ENCODE results near the gene AFF3. TPM values are rescaled to one million over a fixed set of nuclear protein-coding genes. Genes with fewer than 3 reads are reported as not detected.

AFF3 gene
- total and polyA plus RNA-seq, 4 donors: 4.2 to 90.9 (median 14.6) TPM

DNA sequence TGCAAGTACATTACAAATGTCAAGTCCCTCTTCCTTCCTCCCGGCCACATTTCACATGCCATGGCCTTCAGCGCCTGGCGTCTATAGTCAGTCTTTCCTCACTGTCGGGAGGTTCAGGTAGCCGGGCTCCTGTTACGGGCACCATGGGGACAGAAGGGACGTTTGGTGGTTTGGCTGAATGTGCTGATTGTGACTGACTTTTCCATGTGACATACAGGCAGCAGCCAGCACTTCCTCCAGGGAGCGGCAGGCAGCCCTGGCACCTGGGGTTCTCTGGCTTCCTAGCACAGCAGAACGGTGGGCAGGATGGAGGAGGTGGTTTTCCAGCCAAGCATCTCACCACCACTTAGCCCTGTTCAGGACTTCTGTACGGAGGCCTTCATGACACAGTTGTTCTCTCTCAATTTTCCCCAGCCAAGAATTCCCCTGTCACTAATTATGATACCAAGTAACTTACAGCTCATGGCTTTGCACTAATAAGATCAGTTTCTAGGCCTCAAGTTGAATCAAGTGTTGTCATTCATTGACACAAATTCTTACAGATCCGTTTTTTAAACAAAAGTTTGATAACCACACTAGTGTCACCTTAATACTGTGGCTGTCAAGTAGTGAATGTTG is 568.6 kb downstream of the AFF3 start:
- H3K27me3 ChIP-seq (ENCODE audit: control insufficient read depth in 3 of 3, insufficient read depth in 3 of 3, low read length in 2 of 3): no peaks in the 10 kb centered on the region
- no peak overlapping the region for H3K27ac ChIP-seq (ENCODE audit: low read depth in 1 of 2, low read length in 1 of 2)
- DNase-seq (no peak), ATAC-seq (ENCODE audit: insufficient read depth, low FRiP score) (no peak)
- no peak overlapping the region for H3K9ac ChIP-seq (ENCODE audit: insufficient read depth in 1 of 2, low read length in 2 of 2)
- H3K9me3 ChIP-seq (ENCODE audit: control insufficient read depth in 4 of 4, insufficient read depth in 3 of 4, low read length in 3 of 4): no peaks in the 10 kb centered on the region
- H3K36me3 ChIP-seq (ENCODE audit: control insufficient read depth in 4 of 4, insufficient read depth in 4 of 4, low read length in 4 of 4): peaks cover 0 to 13% (median 8%) of the 10 kb centered on the region in 4 donors
- no peaks in the 10 kb centered on the region for H3K4me1 ChIP-seq (ENCODE audit: control insufficient read depth in 5 of 5, insufficient read depth in 5 of 5, low read length in 5 of 5)
- TF ChIP-seq, protein P1, sequence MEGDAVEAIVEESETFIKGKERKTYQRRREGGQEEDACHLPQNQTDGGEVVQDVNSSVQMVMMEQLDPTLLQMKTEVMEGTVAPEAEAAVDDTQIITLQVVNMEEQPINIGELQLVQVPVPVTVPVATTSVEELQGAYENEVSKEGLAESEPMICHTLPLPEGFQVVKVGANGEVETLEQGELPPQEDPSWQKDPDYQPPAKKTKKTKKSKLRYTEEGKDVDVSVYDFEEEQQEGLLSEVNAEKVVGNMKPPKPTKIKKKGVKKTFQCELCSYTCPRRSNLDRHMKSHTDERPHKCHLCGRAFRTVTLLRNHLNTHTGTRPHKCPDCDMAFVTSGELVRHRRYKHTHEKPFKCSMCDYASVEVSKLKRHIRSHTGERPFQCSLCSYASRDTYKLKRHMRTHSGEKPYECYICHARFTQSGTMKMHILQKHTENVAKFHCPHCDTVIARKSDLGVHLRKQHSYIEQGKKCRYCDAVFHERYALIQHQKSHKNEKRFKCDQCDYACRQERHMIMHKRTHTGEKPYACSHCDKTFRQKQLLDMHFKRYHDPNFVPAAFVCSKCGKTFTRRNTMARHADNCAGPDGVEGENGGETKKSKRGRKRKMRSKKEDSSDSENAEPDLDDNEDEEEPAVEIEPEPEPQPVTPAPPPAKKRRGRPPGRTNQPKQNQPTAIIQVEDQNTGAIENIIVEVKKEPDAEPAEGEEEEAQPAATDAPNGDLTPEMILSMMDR (IDR thresholded peaks at IDR 0.05; ENCODE audit: control extremely low read depth, extremely low read depth): no peak
- no peak overlapping the region for H3K4me3 ChIP-seq
- 86 to 87% methylated on average over 11 of the region's 11 CpGs for WGBS, 2 donors

DNA sequence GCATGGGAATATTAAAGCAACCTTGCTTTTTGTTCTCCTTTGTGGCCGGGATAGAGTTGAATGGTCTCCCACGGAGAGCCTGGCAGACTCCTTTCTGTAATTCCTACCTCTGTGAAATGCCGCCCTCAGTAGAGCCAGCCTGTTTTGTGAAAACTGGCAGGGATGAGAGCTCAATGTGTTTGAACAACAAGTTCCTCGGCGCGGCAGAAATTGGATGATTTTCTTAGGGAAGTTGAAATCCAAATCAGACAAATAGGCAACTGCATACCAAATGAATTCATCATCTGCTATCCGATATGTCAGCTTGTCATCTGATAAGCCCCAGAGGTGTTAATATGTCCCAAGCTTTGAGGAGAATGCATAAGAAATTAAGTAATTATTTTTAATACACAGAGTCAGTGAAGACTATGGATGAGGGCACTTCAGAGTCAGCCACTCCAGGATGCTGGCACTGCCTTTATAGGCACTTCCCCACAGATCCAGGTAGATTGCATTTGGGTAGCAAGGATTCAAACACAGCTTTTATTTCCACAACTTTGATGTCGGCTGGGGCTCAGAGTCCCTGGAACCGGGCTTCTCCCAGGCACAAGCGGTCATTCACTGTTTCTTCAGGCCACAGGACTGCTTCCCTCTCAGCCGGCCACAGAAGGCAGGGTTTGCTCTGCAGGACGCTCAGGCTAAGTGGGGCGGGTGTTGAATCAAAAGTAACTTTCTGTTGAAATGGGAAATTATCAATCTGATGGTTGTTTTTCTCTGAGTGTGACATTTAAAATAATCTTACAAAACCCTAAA is 569.8 kb downstream of the AFF3 start:
- Histone ChIP-seq H3K9ac (ENCODE audit: insufficient read depth in 1 of 2, low read length in 2 of 2) (no peak overlapping the region), H3K36me3 (ENCODE audit: control insufficient read depth in 4 of 4, insufficient read depth in 4 of 4, low read length in 4 of 4) (peaks cover 0 to 12% (median 5%) of the 10 kb centered on the region in 4 donors), H3K9me3 (ENCODE audit: control insufficient read depth in 4 of 4, insufficient read depth in 3 of 4, low read length in 3 of 4) (no peaks in the 10 kb centered on the region), H3K27ac (ENCODE audit: low read depth in 1 of 2, low read length in 1 of 2) (no peak overlapping the region), H3K4me1 (ENCODE audit: control insufficient read depth in 5 of 5, insufficient read depth in 5 of 5, low read length in 5 of 5) (no peaks in the 10 kb centered on the region), H3K27me3 (ENCODE audit: control insufficient read depth in 3 of 3, insufficient read depth in 3 of 3, low read length in 2 of 3) (no peaks in the 10 kb centered on the region), H3K4me3 (no peak overlapping the region)
- DNase-seq (no peak), ATAC-seq (ENCODE audit: insufficient read depth, low FRiP score) (no peak)
- 85 to 86% methylated on average over 13 of the region's 13 CpGs for WGBS, 2 donors
- TF ChIP-seq, protein P1 (IDR thresholded peaks at IDR 0.05; ENCODE audit: control extremely low read depth, extremely low read depth): no peak

DNA sequence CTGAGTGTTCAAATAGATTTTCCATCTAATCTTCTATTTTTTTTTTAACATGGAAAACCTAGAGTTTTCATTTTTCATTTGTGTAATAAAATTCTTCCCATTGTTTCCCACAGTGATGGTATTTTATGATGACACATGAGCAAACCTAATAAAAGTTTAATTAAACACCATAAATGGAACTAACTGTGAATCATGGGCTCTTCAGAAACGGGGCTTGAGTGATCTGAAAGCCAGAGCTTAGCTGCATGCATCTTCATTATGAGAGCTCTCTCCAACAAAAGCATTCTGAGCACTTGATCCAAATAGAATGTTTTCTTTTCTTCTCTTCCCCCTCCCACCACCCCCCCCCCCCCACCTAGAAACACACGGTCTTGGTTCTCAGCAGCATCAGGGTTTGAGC is 570.4 kb downstream of the AFF3 start:
- Histone ChIP-seq H3K9ac (ENCODE audit: insufficient read depth in 1 of 2, low read length in 2 of 2) (no peak overlapping the region), H3K27ac (ENCODE audit: low read depth in 1 of 2, low read length in 1 of 2) (no peak overlapping the region), H3K36me3 (ENCODE audit: control insufficient read depth in 4 of 4, insufficient read depth in 4 of 4, low read length in 4 of 4) (peaks cover 0 to 17% (median 6%) of the 10 kb centered on the region in 4 donors), H3K4me1 (ENCODE audit: control insufficient read depth in 5 of 5, insufficient read depth in 5 of 5, low read length in 5 of 5) (no peaks in the 10 kb centered on the region), H3K4me3 (no peak overlapping the region), H3K27me3 (ENCODE audit: control insufficient read depth in 3 of 3, insufficient read depth in 3 of 3, low read length in 2 of 3) (no peaks in the 10 kb centered on the region), H3K9me3 (ENCODE audit: control insufficient read depth in 4 of 4, insufficient read depth in 3 of 4, low read length in 3 of 4) (no peaks in the 10 kb centered on the region)
- no peak for DNase-seq
- WGBS, 2 donors: 62 to 79% methylated on average over 2 of the region's 2 CpGs
- ATAC-seq (ENCODE audit: insufficient read depth, low FRiP score): no peak
- TF ChIP-seq, protein P1 (IDR thresholded peaks at IDR 0.05; ENCODE audit: control extremely low read depth, extremely low read depth): no peak

Data from lung (tissue), 12 donors.